ENCODE measurements around the gene ZSCAN2.

The ZSCAN2 gene

DNA sequence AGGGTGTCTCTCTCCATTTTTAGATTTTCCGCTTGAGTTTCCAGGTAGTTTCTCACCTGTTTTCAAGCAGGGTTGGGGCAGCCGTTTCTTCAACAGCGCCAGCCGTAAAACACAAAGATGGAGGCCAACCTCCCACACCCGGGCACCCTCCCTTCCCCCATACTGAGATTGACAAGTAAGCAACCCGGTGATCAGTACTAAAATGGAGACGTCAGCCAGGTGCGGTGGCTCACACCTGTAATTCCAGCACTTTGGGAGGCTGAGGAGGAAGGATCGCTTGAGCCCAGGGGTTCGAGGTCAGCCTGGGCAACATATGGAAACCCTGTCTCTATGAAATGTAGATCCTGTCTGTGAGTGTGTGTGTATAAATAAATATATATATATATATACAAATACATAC is 903 bp upstream of the ZSCAN2 start:
- Histone ChIP-seq H3K9ac (ENCODE audit: low read depth, low read length) (no peak overlapping the region), H3K4me3 (ENCODE audit: low read length) (no peak overlapping the region), H3K36me3 (ENCODE audit: insufficient read depth, low read depth, low read length) (peaks cover 11% of the 10 kb centered on the region; the same call in 1 of the 2 replicates), H3K27me3 (ENCODE audit: insufficient read depth, low read length) (no peaks in the 10 kb centered on the region), H3K27ac (ENCODE audit: low read length) (no peak overlapping the region), H3K4me1 (ENCODE audit: insufficient read depth, low read length) (peaks cover 13% of the 10 kb centered on the region), H3K9me3 (ENCODE audit: insufficient read depth, low read depth, low read length) (no peaks in the 10 kb centered on the region)

DNA sequence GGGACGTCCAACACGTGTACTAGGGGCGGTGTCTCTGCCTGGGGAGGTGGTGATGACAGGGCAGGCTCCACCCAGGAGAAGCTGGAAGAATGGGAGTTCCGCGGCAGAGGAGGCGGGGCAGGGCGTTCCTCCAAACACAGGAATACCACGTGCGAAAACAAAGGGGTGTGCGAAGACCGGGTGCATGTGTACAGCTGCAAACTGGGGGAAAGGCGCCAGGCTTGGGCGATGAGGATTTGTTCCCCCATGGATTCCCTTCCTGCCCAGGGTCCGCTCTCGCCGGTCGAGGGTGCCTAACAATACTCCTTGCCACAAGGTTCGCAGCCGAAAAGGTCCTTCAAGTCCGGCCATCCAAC is 500 bp upstream of the ZSCAN2 start:
- peak overlapping the region; percentile 77 for H3K4me3 ChIP-seq (ENCODE audit: low read length)
- peaks cover 15% of the 10 kb centered on the region; the same call in 1 of the 2 replicates for H3K36me3 ChIP-seq (ENCODE audit: insufficient read depth, low read depth, low read length)
- H3K4me1 ChIP-seq (ENCODE audit: insufficient read depth, low read length), result peaks cover 17% of the 10 kb centered on the region
- H3K27me3 ChIP-seq (ENCODE audit: insufficient read depth, low read length), result no peaks in the 10 kb centered on the region
- H3K27ac ChIP-seq (ENCODE audit: low read length), result no peak overlapping the region
- H3K9ac ChIP-seq (ENCODE audit: low read depth, low read length), result peak overlapping the region; percentile 26; the same call in 1 of the 2 replicates
- H3K9me3 ChIP-seq (ENCODE audit: insufficient read depth, low read depth, low read length), result no peaks in the 10 kb centered on the region

DNA sequence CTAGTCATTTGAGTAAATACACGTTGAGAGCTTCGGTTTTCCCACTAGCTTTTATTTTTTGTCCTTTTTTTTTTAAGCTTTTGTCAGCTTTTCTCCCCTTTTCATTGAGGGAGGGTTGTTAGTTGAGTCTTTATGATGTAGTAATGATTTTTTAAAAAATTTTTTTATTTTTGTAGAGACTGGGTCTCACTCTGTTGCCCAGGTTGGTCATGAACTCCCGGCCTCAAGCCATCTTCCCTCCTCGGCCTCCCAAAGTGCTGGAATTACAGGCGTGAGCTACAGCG is 688 bp downstream of the ZSCAN2 start:
- H3K36me3 ChIP-seq (ENCODE audit: insufficient read depth, low read depth, low read length), result peaks cover 27% of the 10 kb centered on the region
- no peaks in the 10 kb centered on the region for H3K27me3 ChIP-seq (ENCODE audit: insufficient read depth, low read length)
- no peak overlapping the region for H3K27ac ChIP-seq (ENCODE audit: low read length)
- H3K9ac ChIP-seq (ENCODE audit: low read depth, low read length), result peak overlapping the region; percentile 80; the same call in 1 of the 2 replicates
- H3K4me3 ChIP-seq (ENCODE audit: low read length), result peak overlapping the region; percentile 77
- peaks cover 26% of the 10 kb centered on the region for H3K4me1 ChIP-seq (ENCODE audit: insufficient read depth, low read length)
- no peaks in the 10 kb centered on the region for H3K9me3 ChIP-seq (ENCODE audit: insufficient read depth, low read depth, low read length)

DNA sequence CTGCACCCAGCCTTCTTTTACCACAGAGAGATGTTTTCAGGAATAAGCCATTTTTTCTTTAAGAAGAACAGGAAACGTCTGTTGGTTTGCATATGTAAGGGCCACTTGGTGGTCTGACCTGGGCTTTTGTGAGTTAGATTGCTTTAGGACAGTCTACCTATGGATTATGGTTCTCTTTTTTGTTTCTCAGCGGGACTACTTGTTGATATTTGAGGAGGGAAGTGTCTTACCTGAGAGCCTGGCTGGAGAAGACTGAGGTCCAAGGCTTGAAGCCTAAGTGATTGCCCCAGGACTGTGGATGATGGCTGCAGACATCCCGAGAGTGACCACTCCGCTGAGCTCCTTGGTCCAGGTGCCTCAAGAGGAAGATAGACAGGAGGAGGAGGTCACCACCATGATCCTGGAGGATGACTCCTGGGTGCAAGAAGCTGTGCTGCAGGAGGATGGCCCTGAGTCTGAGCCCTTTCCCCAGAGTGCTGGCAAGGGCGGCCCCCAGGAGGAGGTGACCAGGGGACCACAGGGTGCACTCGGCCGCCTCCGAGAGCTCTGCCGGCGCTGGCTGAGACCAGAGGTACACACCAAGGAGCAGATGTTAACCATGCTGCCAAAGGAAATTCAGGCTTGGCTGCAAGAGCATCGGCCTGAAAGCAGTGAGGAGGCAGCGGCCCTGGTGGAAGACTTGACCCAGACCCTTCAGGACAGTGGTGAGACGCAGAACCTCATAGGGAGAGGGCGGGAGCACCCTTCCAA is 3.0 kb downstream of the ZSCAN2 start:
- no peaks in the 10 kb centered on the region for H3K27me3 ChIP-seq (ENCODE audit: insufficient read depth, low read length)
- H3K27ac ChIP-seq (ENCODE audit: low read length), result peak overlapping the region; percentile 96
- H3K9ac ChIP-seq (ENCODE audit: low read depth, low read length), result peak overlapping the region; percentile 28; the same call in 1 of the 2 replicates
- H3K9me3 ChIP-seq (ENCODE audit: insufficient read depth, low read depth, low read length), result no peaks in the 10 kb centered on the region
- H3K4me1 ChIP-seq (ENCODE audit: insufficient read depth, low read length), result peaks cover 32% of the 10 kb centered on the region
- peak overlapping the region; percentile 77 for H3K4me3 ChIP-seq (ENCODE audit: low read length)
- H3K36me3 ChIP-seq (ENCODE audit: insufficient read depth, low read depth, low read length), result peaks cover 47% of the 10 kb centered on the region

DNA sequence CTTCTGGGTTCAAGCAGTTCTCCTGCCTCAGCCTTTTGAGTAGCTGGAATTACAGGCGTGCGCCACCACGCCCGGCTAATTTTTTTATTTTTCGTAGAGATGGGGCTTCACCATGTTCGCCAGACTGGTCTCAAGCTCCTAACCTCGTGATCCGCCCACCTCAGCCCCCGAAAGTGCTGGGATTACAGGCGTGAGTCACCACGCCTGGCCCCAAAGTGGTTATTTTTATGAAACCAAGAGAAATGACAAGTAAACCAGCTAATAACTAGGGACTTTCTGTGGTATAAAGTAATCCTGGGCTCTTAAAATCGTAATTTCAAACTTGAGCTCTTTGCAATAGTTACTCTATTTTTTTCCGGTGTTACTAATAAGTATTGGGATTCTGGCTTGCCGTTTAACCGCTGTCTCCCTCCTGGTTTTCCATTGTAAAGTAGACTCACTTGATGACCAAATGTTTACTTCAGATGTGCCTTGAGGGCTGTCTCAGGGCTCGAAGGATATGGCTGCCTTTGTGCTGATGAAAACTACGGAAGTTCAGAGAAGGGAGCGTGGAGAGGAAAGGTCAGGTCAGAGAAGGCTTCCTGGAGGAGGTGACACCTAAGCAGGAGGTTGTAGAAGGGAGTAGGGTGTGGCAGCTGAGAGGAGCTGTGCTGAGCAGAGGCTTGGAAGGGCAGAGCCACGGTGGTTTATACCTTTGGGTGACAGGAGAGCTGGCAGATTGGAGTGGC is 4.2 kb downstream of the ZSCAN2 start:
- peaks cover 35% of the 10 kb centered on the region for H3K4me1 ChIP-seq (ENCODE audit: insufficient read depth, low read length)
- H3K4me3 ChIP-seq (ENCODE audit: low read length), result peak overlapping the region; percentile 77; the same call in 1 of the 2 replicates
- H3K9me3 ChIP-seq (ENCODE audit: insufficient read depth, low read depth, low read length), result no peaks in the 10 kb centered on the region
- H3K36me3 ChIP-seq (ENCODE audit: insufficient read depth, low read depth, low read length), result peaks cover 58% of the 10 kb centered on the region
- H3K27ac ChIP-seq (ENCODE audit: low read length), result no peak overlapping the region
- no peaks in the 10 kb centered on the region for H3K27me3 ChIP-seq (ENCODE audit: insufficient read depth, low read length)
- peak overlapping the region; percentile 47; the same call in 1 of the 2 replicates for H3K9ac ChIP-seq (ENCODE audit: low read depth, low read length)

DNA sequence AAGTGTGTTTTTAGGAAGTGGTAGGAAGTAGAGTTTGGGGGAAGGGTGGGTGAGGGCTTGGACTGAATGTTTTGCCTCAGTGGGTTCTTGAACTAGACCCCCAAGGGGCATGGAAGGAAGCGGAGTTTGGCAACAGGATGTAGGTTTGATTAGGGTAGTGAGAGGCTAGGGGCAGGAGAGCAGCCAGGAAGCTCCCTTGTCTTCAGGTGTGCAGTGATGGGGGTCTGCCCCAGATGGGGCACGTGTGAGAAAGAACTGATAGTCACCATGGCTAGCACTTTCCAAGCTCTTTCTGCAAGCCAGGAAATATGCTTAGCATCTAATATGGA is 4.7 kb downstream of the ZSCAN2 start:
- peak overlapping the region; percentile 47; the same call in 1 of the 2 replicates for H3K9ac ChIP-seq (ENCODE audit: low read depth, low read length)
- no peaks in the 10 kb centered on the region for H3K27me3 ChIP-seq (ENCODE audit: insufficient read depth, low read length)
- no peaks in the 10 kb centered on the region for H3K9me3 ChIP-seq (ENCODE audit: insufficient read depth, low read depth, low read length)
- H3K4me3 ChIP-seq (ENCODE audit: low read length), result peak overlapping the region; percentile 77; the same call in 1 of the 2 replicates
- peaks cover 62% of the 10 kb centered on the region for H3K36me3 ChIP-seq (ENCODE audit: insufficient read depth, low read depth, low read length)
- H3K4me1 ChIP-seq (ENCODE audit: insufficient read depth, low read length), result peaks cover 35% of the 10 kb centered on the region
- no peak overlapping the region for H3K27ac ChIP-seq (ENCODE audit: low read length)

DNA sequence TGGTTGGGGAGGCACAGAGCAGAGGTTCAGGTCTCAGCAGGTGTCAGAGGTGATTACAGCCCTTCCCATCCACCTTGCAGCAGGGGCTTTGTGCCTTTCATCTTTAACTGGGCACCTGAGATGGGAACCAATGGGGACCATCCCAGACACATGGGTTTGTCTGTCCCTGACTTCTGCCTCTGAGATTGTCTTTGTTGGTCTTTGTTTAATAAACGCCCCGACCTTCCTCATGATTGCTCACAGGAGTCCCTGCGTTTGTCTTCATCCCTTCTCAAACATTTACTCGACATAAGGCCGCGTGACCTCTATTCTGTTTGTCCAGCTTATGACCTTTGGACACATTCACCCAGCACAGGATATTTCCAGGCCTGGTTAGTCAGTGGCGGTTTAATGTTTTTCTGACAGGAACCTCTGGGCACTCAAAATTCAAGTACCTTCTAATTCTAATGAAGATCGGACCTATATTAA is 5.9 kb downstream of the ZSCAN2 start:
- H3K27ac ChIP-seq (ENCODE audit: low read length), result no peak overlapping the region
- H3K4me3 ChIP-seq (ENCODE audit: low read length), result no peak overlapping the region
- no peak overlapping the region for H3K9ac ChIP-seq (ENCODE audit: low read depth, low read length)
- peaks cover 35% of the 10 kb centered on the region for H3K4me1 ChIP-seq (ENCODE audit: insufficient read depth, low read length)
- peaks cover 71% of the 10 kb centered on the region for H3K36me3 ChIP-seq (ENCODE audit: insufficient read depth, low read depth, low read length)
- H3K9me3 ChIP-seq (ENCODE audit: insufficient read depth, low read depth, low read length), result no peaks in the 10 kb centered on the region
- H3K27me3 ChIP-seq (ENCODE audit: insufficient read depth, low read length), result no peaks in the 10 kb centered on the region

DNA sequence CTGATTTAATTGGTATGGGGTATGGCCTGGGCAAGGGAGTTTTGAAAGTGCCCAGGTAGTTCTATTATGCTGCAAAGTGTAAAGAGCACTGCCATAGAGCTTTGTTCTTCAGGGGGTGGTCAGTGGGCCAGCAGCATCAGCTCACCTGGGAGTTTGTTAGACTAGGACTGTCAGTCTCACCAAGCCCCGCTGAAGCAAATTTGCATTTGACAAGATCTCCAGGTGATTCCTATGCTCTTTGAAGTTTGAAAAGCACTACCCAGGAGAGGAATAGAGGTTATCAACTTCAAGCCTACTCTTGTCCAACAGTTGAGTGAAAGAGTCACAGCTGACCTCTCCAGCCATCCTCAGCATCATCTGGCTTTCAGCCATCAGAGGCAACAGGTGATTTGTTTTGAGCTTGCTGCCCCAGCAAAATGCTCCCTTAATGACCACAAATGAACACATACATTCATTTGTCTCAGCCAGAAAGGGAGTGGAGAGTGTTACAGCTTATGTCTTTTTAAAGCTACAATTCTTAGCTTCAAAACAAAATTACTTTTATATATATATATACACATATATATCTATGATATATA is 8.0 kb downstream of the ZSCAN2 start:
- Histone ChIP-seq H3K36me3 (ENCODE audit: insufficient read depth, low read depth, low read length) (peaks cover 76% of the 10 kb centered on the region), H3K4me1 (ENCODE audit: insufficient read depth, low read length) (peaks cover 31% of the 10 kb centered on the region), H3K27ac (ENCODE audit: low read length) (no peak overlapping the region), H3K4me3 (ENCODE audit: low read length) (no peak overlapping the region), H3K27me3 (ENCODE audit: insufficient read depth, low read length) (no peaks in the 10 kb centered on the region), H3K9ac (ENCODE audit: low read depth, low read length) (no peak overlapping the region), H3K9me3 (ENCODE audit: insufficient read depth, low read depth, low read length) (no peaks in the 10 kb centered on the region)

DNA sequence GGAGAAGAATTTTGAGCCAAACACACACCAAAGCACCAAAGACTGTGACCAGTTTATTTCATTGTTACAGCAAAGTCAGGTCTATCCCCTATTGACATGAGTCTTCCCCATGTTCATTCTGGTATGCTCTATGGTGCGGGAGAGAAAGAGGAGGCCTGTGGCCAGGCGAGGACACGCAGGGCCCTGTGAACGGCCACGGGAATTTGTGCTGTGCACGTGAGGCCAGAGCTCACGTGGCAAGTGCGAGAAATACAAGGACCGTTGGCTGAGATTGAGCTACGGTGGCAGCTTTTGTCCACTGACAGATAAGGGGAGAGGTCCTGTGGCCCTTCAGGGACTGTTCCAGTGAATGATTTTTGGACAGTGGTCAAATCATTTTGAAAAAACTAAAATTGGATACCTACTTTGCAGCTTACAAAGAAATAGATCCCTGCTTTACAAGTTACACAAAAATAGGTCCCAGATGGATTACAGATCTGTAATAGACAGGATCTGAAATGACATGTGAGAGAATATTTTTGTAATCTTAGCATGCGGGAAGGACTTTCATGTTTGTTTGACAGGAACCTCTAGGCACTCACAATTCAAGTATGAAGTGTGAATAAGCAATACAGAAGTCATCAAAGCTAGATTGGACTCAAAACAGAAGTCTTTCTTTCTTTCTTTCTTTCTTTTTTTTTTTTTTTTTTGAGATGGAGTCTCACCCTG is 9.2 kb downstream of the ZSCAN2 start:
- H3K27me3 ChIP-seq (ENCODE audit: insufficient read depth, low read length), result no peaks in the 10 kb centered on the region
- no peak overlapping the region for H3K4me3 ChIP-seq (ENCODE audit: low read length)
- no peak overlapping the region for H3K27ac ChIP-seq (ENCODE audit: low read length)
- H3K9ac ChIP-seq (ENCODE audit: low read depth, low read length), result no peak overlapping the region
- peaks cover 70% of the 10 kb centered on the region for H3K36me3 ChIP-seq (ENCODE audit: insufficient read depth, low read depth, low read length)
- H3K9me3 ChIP-seq (ENCODE audit: insufficient read depth, low read depth, low read length), result no peaks in the 10 kb centered on the region
- H3K4me1 ChIP-seq (ENCODE audit: insufficient read depth, low read length), result peaks cover 21% of the 10 kb centered on the region

DNA sequence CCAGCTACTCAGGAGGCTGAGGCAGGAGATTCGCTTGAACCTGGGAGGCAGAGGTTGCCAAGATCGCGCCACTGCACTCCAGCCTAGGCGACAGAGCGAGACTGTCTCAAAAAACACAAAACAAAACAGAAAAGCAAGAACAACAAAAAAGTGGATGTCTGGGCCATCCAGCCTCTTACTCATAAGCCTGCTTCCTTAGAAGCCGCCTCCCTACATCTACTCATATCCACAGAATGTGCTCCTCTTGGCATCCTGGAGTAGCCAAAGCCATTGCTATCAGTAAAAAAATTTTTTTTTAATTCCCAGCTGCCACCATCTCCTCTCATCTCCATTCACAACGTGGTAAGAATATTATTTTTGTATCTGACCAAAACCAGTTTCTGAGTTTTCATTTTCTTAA is 10.8 kb downstream of the ZSCAN2 start:
- Histone ChIP-seq H3K9me3 (ENCODE audit: insufficient read depth, low read depth, low read length) (no peaks in the 10 kb centered on the region), H3K36me3 (ENCODE audit: insufficient read depth, low read depth, low read length) (peaks cover 62% of the 10 kb centered on the region), H3K9ac (ENCODE audit: low read depth, low read length) (no peak overlapping the region), H3K27me3 (ENCODE audit: insufficient read depth, low read length) (no peaks in the 10 kb centered on the region), H3K27ac (ENCODE audit: low read length) (no peak overlapping the region), H3K4me1 (ENCODE audit: insufficient read depth, low read length) (peaks cover 11% of the 10 kb centered on the region; the same call in 1 of the 2 replicates), H3K4me3 (ENCODE audit: low read length) (no peak overlapping the region)

DNA sequence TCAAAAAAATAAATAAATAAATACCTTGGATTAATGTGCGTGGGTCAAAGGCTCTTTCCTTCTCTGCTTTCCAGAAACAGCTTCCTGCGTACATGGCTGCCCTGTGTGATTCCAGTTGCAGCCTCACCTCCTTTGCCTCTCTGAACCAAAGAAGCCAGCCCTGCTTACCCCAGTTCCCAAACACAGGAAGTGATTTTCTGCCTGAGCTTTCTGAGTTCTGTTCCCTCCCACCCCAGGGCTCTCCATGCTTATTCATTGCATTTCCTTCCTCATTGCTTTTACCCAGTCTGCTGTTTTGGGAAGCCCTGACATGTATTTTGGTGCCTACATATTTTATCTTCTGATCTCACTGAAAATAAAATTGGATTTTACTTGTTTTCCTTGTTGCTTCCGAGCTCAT is 15.4 kb downstream of the ZSCAN2 start:
- Histone ChIP-seq H3K27me3 (ENCODE audit: insufficient read depth, low read length) (no peaks in the 10 kb centered on the region), H3K4me3 (ENCODE audit: low read length) (no peak overlapping the region), H3K9ac (ENCODE audit: low read depth, low read length) (no peak overlapping the region), H3K4me1 (ENCODE audit: insufficient read depth, low read length) (0 out of 2 replicates have a peak, but pooled peaks cover 3% of the 10 kb centered on the region), H3K27ac (ENCODE audit: low read length) (no peak overlapping the region), H3K36me3 (ENCODE audit: insufficient read depth, low read depth, low read length) (peaks cover 50% of the 10 kb centered on the region), H3K9me3 (ENCODE audit: insufficient read depth, low read depth, low read length) (peaks cover 26% of the 10 kb centered on the region)

Measured in iPS-20b (cell line).